ENCODE measurements around the gene LIF. TPM values are rescaled to one million over a fixed set of nuclear protein-coding genes. Genes with fewer than 3 reads are reported as not detected.

Gene LIF
- total RNA-seq, 5 donors from 2014 or later (not counting 1 experiment from before 2014, with no cell fraction given): 0.26 to 3.3 (median 1.4) TPM

DNA sequence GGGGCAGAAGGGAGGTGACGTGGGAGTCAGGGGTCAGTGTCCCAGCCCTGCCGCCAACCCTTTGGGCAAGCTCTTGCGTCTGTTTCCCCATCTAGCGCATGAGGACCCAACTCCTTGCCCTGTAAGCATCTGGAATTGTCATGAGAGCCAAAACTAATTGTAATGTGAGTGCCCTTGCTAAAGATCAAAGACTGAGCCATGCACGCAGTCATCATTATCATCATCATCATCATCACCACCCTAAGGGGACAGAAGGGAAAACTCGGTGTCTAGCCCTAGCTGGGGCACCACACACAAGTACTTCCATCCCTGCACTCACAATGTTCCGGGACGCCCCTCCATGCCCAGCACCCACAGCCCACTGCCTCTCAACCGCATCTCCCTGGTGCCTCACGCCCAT is 2.5 kb downstream of the LIF start:
- Histone ChIP-seq H3K27ac (ENCODE audit: low read length) (no peak overlapping the region), H3K27me3 (replicated peaks in 1 of 2; ENCODE audit: control insufficient read depth in 2 of 2, extremely low read depth in 1 of 2, insufficient read depth in 2 of 2, low read length in 1 of 2) (peaks cover 0 to 51% of the 10 kb centered on the region in 2 experiments), H3K4me3 (ENCODE audit: control insufficient read depth in 1 of 2, extremely low read depth in 1 of 2, low read length in 1 of 2) (no peak overlapping the region), H3K9me3 (no peaks in the 10 kb centered on the region), H3K4me1 (ENCODE audit: control insufficient read depth in 1 of 2, extremely low read depth in 1 of 2, insufficient read depth in 2 of 2, low read length in 2 of 2) (peaks cover 0 to 39% of the 10 kb centered on the region in 2 experiments), H3K36me3 (ENCODE audit: control insufficient read depth in 2 of 2, extremely low read depth in 1 of 2, insufficient read depth in 1 of 2, low read length in 1 of 2) (no peaks in the 10 kb centered on the region)
- peaks cover 24 to 48% (median 35%) of the 10 kb centered on the region in 3 donors for H3K4me1 Mint-ChIP-seq
- H3K27ac Mint-ChIP-seq: no peak overlapping the region
- H3K27me3 Mint-ChIP-seq: peaks cover 3 to 12% of the 10 kb centered on the region in 2 donors
- ChIA-PET POLR2A (no interaction called here), CTCF (no interaction called here)
- WGBS (ENCODE audit: insufficient coverage): 79% methylated on average over 5 of the region's 10 CpGs
- no peak for ATAC-seq (replicated peaks in 1 of 4)
- peak overlapping the region in 2 of 3 donors; percentile 15 to 87 for H3K4me3 Mint-ChIP-seq
- no peak for DNase-seq
- H3K9me3 Mint-ChIP-seq: no peaks in the 10 kb centered on the region
- no peaks in the 10 kb centered on the region for H3K36me3 Mint-ChIP-seq

GRCh38 chr22:30243661-30244060 is 2.9 kb downstream of the LIF start:
- CTCF ChIA-PET: no interaction called here
- Histone ChIP-seq H3K4me1 (ENCODE audit: control insufficient read depth in 1 of 2, extremely low read depth in 1 of 2, insufficient read depth in 2 of 2, low read length in 2 of 2) (peaks cover 0 to 35% of the 10 kb centered on the region in 2 experiments), H3K27me3 (replicated peaks in 1 of 2; ENCODE audit: control insufficient read depth in 2 of 2, extremely low read depth in 1 of 2, insufficient read depth in 2 of 2, low read length in 1 of 2) (peaks cover 0 to 47% of the 10 kb centered on the region in 2 experiments), H3K4me3 (ENCODE audit: control insufficient read depth in 1 of 2, extremely low read depth in 1 of 2, low read length in 1 of 2) (no peak overlapping the region), H3K27ac (ENCODE audit: low read length) (no peak overlapping the region), H3K9me3 (no peaks in the 10 kb centered on the region), H3K36me3 (ENCODE audit: control insufficient read depth in 2 of 2, extremely low read depth in 1 of 2, insufficient read depth in 1 of 2, low read length in 1 of 2) (no peaks in the 10 kb centered on the region)
- ATAC-seq (replicated peaks in 1 of 4) (no peak), DNase-seq (no peak)
- Mint-ChIP-seq H3K9me3 (no peaks in the 10 kb centered on the region), H3K27me3 (peaks cover 3 to 12% of the 10 kb centered on the region in 2 donors), H3K4me3 (peak overlapping the region in 1 of 3 donors; percentile 87), H3K36me3 (no peaks in the 10 kb centered on the region), H3K27ac (no peak overlapping the region), H3K4me1 (peaks cover 24 to 47% (median 37%) of the 10 kb centered on the region in 3 donors)
- POLR2A ChIA-PET: no interaction called here
- WGBS (ENCODE audit: insufficient coverage): 57% methylated on average over 15 of the region's 22 CpGs

DNA sequence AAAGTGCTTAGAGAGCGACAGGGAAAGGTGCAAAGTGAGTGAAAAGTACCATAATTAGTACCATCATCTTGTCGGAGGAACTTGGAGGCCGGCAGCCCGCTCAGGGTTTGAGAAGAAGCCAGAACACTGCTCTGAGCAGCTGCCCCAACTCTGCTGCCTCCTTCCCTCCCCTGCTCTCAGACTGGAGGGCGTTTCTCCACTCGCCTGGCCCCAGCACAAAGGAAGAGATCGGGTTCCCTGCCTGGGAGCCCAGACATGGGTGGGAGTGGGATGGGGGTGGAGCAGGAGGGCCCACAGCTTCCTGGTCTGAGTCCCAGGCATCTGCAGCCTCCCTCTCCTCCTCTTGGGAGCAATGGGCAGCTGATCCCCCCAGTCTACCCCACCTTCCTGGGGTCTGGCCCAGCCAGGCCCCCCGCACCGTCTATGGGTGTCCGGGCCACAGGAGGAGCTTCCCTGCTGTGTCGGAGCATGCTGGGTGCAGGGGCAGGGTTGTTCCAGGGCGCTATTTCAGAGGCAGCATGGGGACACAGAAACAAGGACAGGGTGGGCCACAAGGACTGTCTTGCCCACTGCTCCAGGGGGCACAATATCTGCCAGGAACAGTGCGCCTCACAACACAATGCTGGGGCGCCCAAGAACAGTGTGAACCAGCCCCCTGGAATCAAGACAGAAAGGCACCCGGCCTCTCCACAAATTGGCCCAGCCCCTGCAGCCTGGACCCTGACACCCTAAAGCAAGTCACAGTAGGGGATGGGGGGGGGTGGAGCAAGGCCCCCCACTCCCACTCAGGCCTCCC is 4.8 kb downstream of the LIF start:
- no peaks in the 10 kb centered on the region for H3K36me3 Mint-ChIP-seq
- H3K4me3 Mint-ChIP-seq: peak overlapping the region in 1 of 3 donors; percentile 17
- H3K9me3 Mint-ChIP-seq: no peaks in the 10 kb centered on the region
- Histone ChIP-seq H3K4me1 (ENCODE audit: control insufficient read depth in 1 of 2, extremely low read depth in 1 of 2, insufficient read depth in 2 of 2, low read length in 2 of 2) (peaks cover 0 to 25% of the 10 kb centered on the region in 2 experiments), H3K27me3 (replicated peaks in 1 of 2; ENCODE audit: control insufficient read depth in 2 of 2, extremely low read depth in 1 of 2, insufficient read depth in 2 of 2, low read length in 1 of 2) (peaks cover 0 to 28% of the 10 kb centered on the region in 2 experiments), H3K4me3 (ENCODE audit: control insufficient read depth in 1 of 2, extremely low read depth in 1 of 2, low read length in 1 of 2) (no peak overlapping the region), H3K36me3 (ENCODE audit: control insufficient read depth in 2 of 2, extremely low read depth in 1 of 2, insufficient read depth in 1 of 2, low read length in 1 of 2) (no peaks in the 10 kb centered on the region), H3K9me3 (no peaks in the 10 kb centered on the region), H3K27ac (ENCODE audit: low read length) (no peak overlapping the region)
- ATAC-seq (replicated peaks in 1 of 4) (no peak), DNase-seq (no peak)
- H3K27me3 Mint-ChIP-seq: no peaks in the 10 kb centered on the region
- 93% methylated on average over 7 of the region's 15 CpGs for WGBS (ENCODE audit: insufficient coverage)
- ChIA-PET POLR2A (no interaction called here), CTCF (interaction anchor here in 1 of 2 donors (0.6 kb wide), 1 partner anchor 133 kb away, joined by 5 read pairs; no protein-coding TSS in a partner anchor)
- no peak overlapping the region for H3K27ac Mint-ChIP-seq
- peaks cover 14 to 32% (median 23%) of the 10 kb centered on the region in 3 donors for H3K4me1 Mint-ChIP-seq

DNA sequence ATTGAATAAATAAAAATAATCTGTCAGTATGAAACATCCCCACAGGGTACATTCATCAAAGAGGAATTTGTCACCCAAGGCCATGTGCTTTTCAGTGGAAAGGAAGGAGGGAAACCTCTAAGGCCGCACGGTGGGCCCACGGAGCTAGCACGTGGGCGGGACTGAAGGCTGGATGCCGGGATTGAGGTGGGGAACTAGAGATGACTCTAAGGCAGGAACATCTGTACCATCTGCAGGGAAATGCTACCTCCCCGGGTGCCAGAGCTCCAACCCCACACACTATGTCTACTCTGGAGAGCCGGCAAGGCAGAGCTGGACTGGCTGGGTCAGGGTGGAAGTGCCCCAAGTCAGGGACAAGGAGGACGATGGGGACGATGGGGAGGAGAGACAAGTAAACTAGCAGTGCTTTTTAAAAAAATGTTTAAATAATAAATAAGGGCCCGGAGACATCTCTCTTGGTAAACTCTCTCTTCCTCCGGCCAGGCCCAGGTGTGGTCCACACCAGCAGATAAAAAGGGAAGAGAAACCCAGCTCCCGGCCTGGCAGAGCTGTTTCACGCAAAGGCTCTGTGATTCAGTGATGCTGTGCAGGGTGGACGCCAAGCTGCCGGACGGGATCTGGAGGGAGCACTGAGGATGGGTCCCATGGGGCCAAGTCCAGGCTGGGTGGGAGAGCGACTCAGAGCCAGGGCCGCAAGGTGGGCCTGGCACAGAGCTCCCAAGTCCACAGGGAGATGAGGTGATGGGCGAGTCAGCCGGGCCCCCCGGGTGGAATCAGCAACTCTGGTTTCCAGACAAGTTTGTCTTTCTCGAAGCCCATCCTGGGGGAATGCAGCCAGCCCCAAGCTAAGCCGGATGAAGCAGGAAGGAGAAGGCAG is 5.8 kb downstream of the LIF start:
- Mint-ChIP-seq H3K27me3 (no peaks in the 10 kb centered on the region), H3K27ac (no peak overlapping the region), H3K4me1 (peaks cover 9 to 25% (median 13%) of the 10 kb centered on the region in 3 donors), H3K4me3 (no peak overlapping the region), H3K9me3 (no peaks in the 10 kb centered on the region), H3K36me3 (no peaks in the 10 kb centered on the region)
- Histone ChIP-seq H3K9me3 (no peaks in the 10 kb centered on the region), H3K27me3 (replicated peaks in 1 of 2; ENCODE audit: control insufficient read depth in 2 of 2, extremely low read depth in 1 of 2, insufficient read depth in 2 of 2, low read length in 1 of 2) (peaks cover 0 to 23% of the 10 kb centered on the region in 2 experiments), H3K4me1 (ENCODE audit: control insufficient read depth in 1 of 2, extremely low read depth in 1 of 2, insufficient read depth in 2 of 2, low read length in 2 of 2) (peaks cover 0 to 16% of the 10 kb centered on the region in 2 experiments), H3K36me3 (ENCODE audit: control insufficient read depth in 2 of 2, extremely low read depth in 1 of 2, insufficient read depth in 1 of 2, low read length in 1 of 2) (no peaks in the 10 kb centered on the region), H3K4me3 (ENCODE audit: control insufficient read depth in 1 of 2, extremely low read depth in 1 of 2, low read length in 1 of 2) (no peak overlapping the region), H3K27ac (ENCODE audit: low read length) (no peak overlapping the region)
- WGBS (ENCODE audit: insufficient coverage): 85% methylated on average over 13 of the region's 24 CpGs
- CTCF ChIA-PET: no interaction called here
- DNase-seq (no peak), ATAC-seq (replicated peaks in 1 of 4) (no peak)
- POLR2A ChIA-PET: no interaction called here

DNA sequence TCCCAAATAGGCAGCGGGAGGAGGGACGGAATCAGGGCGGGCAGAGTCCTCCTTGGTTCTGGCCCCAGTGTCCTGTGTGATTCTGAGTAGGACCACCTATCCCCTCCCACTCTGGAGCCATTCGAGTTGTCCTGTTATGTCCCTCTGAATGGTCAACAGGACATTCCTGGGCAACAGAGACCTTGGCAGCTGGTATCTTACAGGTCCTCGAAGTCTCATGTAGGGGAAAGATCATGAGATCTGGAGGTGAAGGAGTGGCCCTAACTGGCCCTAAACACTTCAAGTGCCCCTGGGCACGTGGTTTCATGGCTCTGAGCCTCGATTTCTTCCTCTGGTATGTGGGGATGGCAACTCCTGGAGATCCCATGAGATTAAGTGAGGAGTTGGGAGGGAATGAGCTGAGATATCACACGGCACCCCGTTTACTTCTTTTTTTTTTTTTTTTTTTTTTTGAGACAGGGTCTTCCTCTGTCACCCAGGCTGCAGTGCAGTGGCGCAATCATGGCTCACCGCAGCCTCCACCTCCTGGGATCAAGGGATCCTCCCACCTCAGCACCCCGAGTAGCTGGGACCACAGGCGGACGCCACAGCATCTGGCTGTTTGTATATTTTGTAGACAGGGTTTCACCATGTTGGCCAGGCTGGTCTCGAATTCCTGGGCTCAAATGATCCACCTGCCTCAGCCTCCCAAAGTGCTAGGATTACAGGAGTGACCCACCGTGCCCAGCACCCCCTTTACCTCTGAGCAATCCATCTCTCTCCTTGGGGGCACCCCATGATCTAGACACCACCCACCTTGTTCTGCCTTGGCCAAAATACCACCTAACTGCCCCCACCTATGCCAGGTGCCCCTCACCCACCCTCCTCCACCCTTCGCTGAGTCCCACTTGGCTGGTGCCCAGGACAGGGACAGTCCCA is 6.8 kb downstream of the LIF start:
- Histone ChIP-seq H3K36me3 (ENCODE audit: control insufficient read depth in 2 of 2, extremely low read depth in 1 of 2, insufficient read depth in 1 of 2, low read length in 1 of 2) (no peaks in the 10 kb centered on the region), H3K9me3 (no peaks in the 10 kb centered on the region), H3K4me1 (ENCODE audit: control insufficient read depth in 1 of 2, extremely low read depth in 1 of 2, insufficient read depth in 2 of 2, low read length in 2 of 2) (peaks cover 0 to 6% of the 10 kb centered on the region in 2 experiments), H3K27ac (ENCODE audit: low read length) (no peak overlapping the region), H3K4me3 (ENCODE audit: control insufficient read depth in 1 of 2, extremely low read depth in 1 of 2, low read length in 1 of 2) (no peak overlapping the region), H3K27me3 (replicated peaks in 1 of 2; ENCODE audit: control insufficient read depth in 2 of 2, extremely low read depth in 1 of 2, insufficient read depth in 2 of 2, low read length in 1 of 2) (peaks cover 0 to 13% of the 10 kb centered on the region in 2 experiments)
- Mint-ChIP-seq H3K4me3 (no peak overlapping the region), H3K36me3 (no peaks in the 10 kb centered on the region), H3K27ac (no peak overlapping the region), H3K4me1 (peaks cover 6 to 16% (median 7%) of the 10 kb centered on the region in 3 donors), H3K9me3 (no peaks in the 10 kb centered on the region), H3K27me3 (no peaks in the 10 kb centered on the region)
- no peak for ATAC-seq (replicated peaks in 1 of 4)
- 78% methylated on average over 8 of the region's 17 CpGs for WGBS (ENCODE audit: insufficient coverage)
- ChIA-PET CTCF (interaction anchor here in 1 of 2 donors (0.6 kb wide), 2 partner anchors 16 to 1935 kb away, joined by 3 to 4 read pairs; no protein-coding TSS in a partner anchor), POLR2A (no interaction called here)
- no peak for DNase-seq

Data from T-cell (primary cell).